ENCODE data around the gene SIRT4.
"Not testable (repeated sequence)": the region's sequence is repeated elsewhere in the genome, so short reads cannot be mapped to it uniquely, and the experiment has no call there.

The SIRT4 gene

GRCh38 chr12:120283318-120283717 lies 18.8 kb upstream of the SIRT4 start:
- no peak for DNase-seq

DNA sequence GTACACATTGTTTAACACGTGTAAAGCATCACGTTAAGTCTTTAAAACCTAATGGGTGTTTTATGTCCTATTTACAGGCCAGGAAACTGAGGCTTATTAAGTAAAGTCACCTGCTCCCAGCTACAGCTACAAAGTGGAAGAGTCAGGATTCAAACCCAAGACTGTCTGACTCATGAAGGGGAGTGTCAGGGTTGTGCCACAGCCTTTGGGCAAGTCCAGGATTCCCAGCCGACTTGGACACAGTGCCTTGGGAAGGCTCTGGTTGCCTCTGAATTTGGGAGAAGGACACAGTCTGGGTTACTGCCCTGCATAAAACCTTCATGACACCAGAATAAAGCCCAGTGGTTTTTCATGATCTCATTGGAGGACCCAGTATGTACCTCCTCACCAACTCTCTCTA lies 17.7 kb upstream of the SIRT4 start:
- no peak for DNase-seq

- DNase-seq, result no peak
Observed at GRCh38 chr12:120286768-120287490, 15.2 kb upstream of the SIRT4 start.

DNA sequence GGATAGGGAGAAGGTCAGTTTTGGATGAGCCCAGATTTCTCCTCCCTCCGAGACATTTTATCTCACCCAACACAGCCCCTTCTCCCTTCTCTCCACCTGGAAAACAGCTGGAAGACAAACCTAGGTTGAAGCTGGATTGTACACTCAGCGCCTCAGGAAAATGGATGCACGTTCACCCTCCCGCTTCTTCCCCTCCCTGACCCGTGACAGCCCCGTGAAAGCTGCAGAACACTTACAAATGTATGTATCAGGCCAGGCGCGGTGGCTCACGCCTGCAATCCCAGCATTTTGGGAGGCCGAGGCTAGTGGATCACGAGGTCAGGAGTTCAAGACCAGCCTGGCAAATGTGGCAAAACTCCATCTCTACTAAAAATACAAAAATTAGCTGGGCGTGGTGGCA lies 14.6 kb upstream of the SIRT4 start:
- no peak for DNase-seq

DNA sequence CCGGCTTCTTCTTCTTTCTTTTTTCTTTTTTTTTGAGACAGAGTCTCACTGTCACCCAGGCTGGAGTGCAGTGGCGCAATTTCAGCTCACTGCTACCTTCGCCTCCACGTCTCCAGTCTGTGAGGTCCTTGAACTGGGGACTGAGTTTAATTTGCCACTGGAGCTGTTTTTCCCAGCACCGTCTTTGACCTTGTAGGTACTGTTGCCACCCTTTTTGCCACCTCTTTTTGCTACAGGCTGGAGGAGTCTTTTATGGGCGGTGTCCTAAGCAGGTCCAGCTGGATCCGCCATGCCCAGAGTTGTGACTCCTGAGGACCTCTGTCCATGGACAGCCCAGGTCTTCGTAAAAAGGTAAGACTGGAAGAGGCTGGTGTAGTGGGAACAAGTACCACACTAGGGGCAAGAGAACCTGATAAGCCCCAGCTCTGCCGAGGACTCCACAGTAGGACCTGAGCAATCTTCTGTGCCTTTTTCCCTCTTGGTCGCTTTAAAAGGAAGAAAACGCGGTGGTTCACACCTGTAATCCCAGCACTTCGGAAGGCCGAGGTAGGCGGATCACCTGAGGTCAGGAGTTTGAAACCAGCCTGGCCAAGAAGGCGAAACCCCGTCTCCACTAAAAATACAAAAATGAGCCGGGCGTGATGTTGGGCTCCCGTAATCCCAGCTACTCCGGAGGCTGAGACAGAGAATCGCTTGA lies 11.4 kb upstream of the SIRT4 start:
- peak; percentile 9 to 20 for DNase-seq

DNA sequence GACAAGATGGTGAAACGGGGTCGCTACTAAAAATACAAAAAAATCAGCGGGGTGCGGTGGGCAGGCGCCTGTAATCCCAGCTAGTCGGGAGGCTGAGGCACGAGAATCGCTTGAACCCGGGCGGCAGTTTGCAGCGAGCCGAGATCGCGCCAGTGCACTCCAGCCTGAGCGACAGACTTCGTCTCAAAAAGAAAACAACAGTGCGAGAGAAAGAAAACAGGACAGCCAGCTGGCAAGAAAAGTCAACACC lies 9.8 kb upstream of the SIRT4 start:
- no peak for DNase-seq

- DNase-seq, result peak; percentile 90 to 91
Observed at GRCh38 chr12:120292661-120293531, 9.2 kb upstream of the SIRT4 start, which contains the start of gene RNU4-1. RNU4-1 (minus strand) TSS chr12:120293237.

DNA sequence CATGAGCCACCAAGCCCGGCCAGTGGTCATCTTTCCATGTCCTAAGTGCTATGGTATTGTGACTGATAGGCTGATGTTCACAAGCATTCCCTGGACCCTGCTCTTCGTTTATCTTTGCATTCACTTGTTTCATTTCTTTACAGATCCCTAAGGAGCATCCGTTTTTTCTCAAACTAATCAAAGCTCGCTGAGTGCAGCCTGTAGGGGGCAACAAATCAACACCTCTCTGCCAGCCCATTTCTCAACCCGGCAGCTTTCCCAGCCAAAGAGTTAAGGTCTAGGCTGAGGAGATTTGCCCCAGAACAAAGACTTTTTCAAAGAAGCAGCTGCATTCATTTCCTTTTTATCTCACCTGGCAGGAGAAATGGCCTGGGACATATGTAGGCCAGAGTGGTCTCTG lies 12.1 kb downstream of the SIRT4 start:
- no peak for DNase-seq

DNA sequence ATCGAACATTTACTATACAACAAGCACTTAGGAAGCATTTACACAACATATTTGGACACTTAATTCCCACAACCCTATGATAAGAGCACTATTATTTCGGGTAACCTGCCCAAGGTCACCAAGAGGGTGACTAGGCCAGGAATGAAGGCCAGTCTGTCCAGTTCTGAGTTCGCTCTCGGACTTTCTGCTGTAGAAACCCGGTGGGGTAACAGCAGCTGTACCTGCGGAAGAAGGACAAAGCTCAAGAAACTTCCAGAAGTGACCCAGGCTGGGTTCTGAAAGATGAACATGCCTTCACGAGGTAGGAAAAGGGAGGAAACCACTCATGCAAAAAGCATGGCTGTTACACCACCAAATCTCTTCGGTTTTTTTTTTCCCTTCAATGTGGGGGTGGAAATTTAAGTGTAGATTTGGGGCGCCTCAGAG lies 14.7 kb downstream of the SIRT4 start:
- peak in 1 of 2 donors; percentile 6 for DNase-seq

DNA sequence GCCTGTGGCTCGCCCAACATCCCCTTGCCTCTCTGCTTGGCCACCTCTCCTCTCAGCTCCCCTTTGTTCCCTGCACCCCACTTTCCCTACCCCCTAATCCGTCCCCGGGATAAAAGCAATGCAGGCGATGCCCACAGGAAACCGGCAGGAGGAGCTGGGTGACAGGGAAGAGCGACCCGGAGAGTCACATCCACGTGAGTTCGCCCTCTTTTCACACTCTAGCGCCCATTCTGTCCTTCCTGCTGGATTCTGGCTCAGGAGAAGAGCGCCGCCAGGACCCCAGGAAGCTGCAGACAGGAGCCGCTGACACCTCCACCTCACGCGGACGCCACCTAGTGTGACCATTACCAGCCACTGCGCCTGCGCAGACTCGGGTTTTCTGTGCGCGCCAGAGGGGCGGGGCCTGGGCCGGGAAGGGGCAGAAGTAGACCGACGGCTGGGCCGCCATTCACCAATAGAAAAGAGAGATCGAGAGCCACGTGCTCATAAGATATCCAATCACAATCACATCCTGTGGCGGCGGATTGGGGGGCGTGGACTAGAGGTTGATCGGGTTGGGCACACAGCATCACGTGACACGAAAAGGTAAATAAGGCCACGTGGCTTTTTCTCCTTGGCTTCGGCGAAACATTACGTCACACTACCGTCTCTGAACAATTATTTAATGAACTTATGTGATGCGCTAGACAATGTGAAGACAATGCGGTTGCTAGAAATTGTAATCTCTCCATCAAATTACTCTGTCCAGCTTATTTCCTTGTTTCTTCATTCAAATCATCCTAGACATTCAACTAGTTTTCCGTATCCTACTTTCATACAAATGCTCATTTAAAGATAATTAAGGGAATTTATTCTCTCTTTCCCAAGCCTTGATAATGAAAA lies 15.3 kb downstream of the SIRT4 start:
- peak; percentile 100 for DNase-seq

DNA sequence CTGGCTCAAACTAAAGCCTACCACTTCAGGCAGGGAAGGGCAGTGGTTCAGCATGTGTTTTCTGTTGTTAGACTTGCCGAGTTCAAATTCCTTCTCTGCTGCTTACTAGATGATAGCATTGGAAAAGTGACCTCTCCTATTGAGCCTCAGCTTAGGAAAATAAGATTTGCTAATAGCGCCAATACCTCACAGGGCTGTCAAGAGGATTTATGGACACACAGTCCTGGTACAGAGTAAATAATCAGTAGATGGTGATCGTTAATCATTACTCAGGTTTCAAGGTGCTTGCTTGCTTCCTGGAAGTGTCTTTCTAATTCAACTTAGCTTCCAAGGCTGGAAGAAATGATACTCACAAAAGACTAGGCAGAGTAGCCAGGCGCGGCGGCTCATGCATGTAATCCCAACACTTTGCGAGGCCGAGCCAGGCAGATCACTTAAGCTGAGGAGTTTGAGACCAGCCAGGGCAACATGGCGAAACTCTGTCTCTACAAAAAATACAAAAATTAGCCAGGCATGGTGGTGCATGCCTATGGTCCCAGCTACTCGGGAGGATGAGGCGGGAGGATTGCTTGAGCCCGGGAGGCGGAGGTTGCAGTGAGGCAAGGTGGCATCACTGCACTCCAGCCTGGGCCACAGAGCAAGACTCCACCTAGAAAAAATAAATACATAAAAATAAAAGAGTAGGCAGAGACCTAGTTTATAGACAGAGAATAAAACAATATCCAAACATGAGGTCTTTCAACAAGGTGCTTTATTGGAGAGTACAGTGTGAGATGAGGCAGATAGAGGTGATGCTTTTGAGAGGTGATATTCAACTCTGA lies 19.5 kb downstream of the SIRT4 start:
- no peak for DNase-seq

GRCh38 chr12:120323772-120324171 lies 21.7 kb downstream of the SIRT4 start:
- no peak for DNase-seq

- DNase-seq, result no peak
Observed at GRCh38 chr12:120324841-120325417, 22.8 kb downstream of the SIRT4 start.

DNA sequence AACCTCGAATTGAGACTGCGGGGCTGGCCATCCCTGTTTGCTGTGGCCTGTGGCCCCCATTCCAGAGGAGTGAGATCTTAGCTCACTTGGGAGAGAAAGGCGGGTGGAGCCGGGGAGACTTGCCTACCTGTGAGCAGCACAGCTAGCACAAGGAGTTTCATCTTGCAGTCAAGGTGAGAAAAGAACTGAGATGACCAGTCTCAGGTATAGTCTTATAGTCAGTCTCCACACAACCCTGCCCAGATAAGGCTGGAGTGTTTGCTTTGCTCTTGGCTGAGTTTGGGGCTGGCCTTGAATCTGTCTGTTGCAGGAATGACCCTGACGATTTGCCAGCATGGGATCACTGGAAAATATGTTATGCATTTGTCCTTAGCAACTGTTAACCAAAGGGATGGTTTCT lies 25.5 kb downstream of the SIRT4 start, which contains the start of gene PLA2G1B:
Gene PLA2G1B, minus strand, starts transcription at position 187 of the 400 bp plus-strand sequence. Its CDS starts 26 bp downstream, at position 161.
- no peak for DNase-seq

DNA sequence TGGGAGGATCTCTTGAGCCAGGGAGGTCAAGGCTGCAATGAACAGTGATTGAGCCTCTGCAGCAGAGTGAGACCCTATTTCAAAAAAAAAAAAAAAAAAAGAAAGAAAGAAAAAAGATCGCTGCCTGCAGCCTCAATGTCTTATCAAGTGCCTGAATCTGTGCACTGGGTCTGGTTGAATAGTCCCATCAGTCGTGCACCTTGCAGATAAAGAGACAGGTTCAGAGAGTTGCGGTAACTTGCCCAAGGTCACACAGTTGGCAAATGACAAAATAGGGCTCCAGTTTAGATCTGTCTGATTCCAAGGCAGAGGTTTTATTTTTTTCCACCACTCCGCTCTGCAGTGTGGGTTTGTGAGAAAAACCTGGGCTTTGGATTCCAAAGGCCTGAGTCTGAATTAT lies 26.1 kb downstream of the SIRT4 start:
- DNase-seq, result no peak

- DNase-seq, result no peak
Observed at GRCh38 chr12:120331390-120331789, 29.3 kb downstream of the SIRT4 start.

DNA sequence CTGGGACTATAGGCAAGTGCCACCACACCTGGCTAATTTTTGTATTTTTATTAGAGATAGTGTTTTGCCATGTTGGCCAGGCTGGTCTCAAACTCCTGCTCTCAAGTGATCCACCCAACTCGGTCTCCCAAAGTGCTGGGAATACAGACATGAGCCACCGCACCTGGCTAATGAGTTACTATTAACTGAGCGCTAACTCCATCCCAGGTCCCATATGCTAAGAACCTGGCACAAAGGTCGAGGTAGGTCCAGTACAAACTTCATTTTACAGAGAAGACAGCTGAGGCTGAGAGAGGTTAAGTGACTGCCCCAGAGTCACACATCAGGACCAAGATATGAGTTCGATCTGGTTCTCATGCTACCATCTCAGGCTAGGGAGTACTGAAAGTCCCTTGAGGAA lies 29.9 kb downstream of the SIRT4 start:
- no peak for DNase-seq

DNA sequence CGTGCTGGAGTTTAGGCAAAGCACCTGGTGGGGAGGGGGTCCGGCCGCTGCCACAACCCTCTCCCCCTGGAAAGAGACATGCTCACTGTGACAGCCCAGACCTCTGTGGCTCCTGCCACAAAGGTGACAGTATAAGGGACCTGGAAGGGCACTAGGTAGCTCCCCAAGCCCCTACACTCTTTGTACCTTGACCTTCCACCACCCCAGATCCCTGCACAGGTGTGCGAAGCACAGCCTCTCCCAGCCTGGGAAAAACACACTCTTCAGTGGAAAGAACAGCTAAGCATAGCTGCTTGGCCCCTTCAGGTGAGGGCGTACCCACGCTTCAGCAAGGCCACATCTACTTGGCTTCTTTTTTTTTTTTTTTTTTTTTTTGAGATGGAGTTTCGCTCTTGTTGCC lies 30.4 kb downstream of the SIRT4 start:
- DNase-seq, result no peak

GRCh38 chr12:120335447-120335846 lies 33.3 kb downstream of the SIRT4 start:
- DNase-seq, result peak; percentile 22 to 23

- DNase-seq, result not testable (repeated sequence)
Observed at GRCh38 chr12:120336392-120336791, 34.3 kb downstream of the SIRT4 start.

GRCh38 chr12:120337730-120338129 lies 35.6 kb downstream of the SIRT4 start:
- DNase-seq, result no peak
